ENCODE data around the gene PM20D1.
"Not testable (repeated sequence)": the region's sequence is repeated elsewhere in the genome, so short reads cannot be mapped to it uniquely, and the experiment has no call there.

DNA sequence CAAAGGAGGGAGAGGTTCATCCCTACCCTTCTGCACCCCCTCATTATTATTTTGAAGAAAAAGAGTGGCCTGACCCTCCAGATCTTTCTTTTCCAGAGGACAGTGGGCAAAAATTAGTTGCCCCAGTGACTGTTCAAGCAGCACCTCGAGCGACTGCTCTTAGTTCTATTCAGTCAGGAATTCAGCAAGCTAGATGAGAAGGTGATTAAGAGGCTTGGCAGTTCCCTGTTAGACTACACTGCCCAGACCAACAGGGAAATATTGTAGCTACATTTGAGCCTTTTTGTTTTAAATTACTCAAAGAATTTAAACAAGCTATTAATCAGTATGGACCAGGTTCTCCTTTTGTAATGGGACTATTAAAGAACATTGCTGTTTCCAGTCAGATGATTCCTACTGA, 41.5 kb upstream of the PM20D1 start:
- TF ChIP-seq, protein P1, sequence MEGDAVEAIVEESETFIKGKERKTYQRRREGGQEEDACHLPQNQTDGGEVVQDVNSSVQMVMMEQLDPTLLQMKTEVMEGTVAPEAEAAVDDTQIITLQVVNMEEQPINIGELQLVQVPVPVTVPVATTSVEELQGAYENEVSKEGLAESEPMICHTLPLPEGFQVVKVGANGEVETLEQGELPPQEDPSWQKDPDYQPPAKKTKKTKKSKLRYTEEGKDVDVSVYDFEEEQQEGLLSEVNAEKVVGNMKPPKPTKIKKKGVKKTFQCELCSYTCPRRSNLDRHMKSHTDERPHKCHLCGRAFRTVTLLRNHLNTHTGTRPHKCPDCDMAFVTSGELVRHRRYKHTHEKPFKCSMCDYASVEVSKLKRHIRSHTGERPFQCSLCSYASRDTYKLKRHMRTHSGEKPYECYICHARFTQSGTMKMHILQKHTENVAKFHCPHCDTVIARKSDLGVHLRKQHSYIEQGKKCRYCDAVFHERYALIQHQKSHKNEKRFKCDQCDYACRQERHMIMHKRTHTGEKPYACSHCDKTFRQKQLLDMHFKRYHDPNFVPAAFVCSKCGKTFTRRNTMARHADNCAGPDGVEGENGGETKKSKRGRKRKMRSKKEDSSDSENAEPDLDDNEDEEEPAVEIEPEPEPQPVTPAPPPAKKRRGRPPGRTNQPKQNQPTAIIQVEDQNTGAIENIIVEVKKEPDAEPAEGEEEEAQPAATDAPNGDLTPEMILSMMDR (conservative IDR thresholded peaks at IDR 0.05 in 1 of 2, IDR thresholded peaks at IDR 0.05 in 1 of 2; ENCODE audit: low read depth in 1 of 2, low read length in 2 of 2), result not testable (repeated sequence)
- not testable (repeated sequence) for TF ChIP-seq EZH2 (IDR thresholded peaks at IDR 0.05; ENCODE audit: low read length, missing control alignments)
